KMS-11 (cell line): ENCODE results near the gene HTR6.

Source experiments
- H2AFZ ChIP-seq: fragments of 200-600 bp; sonication (generic); 2 replicates; pipeline ENCODE4 v1.6.1; 2016; ENCODE audit warnings: antibody characterized with exemption, mixed run types, low read depth
- H3K27ac ChIP-seq: fragments of 200-600 bp; sonication (generic); 2 replicates; pipeline ENCODE4 v1.6.1; 2016; ENCODE audit warnings: mild to moderate bottlenecking, mixed run types
- H3K27me3 ChIP-seq: fragments of 200-600 bp; sonication (generic); 2 replicates; pipeline ENCODE4 v1.6.1; 2017; ENCODE audit warnings: mild to moderate bottlenecking, low read depth, mixed run types, moderate library complexity; ENCODE audit not compliant: insufficient read depth
- H3K36me3 ChIP-seq: fragments of 200-600 bp; sonication (generic); 2 replicates; pipeline ENCODE4 v1.6.1; 2017; ENCODE audit warnings: mild to moderate bottlenecking, mixed run types; ENCODE audit not compliant: insufficient read depth
- H3K4me1 ChIP-seq: fragments of 200-600 bp; sonication (generic); 2 replicates; pipeline ENCODE4 v1.6.1; 2016; ENCODE audit warnings: mild to moderate bottlenecking, low read depth, mixed run types; ENCODE audit not compliant: poor library complexity, severe bottlenecking
- H3K4me2 ChIP-seq: fragments of 200-600 bp; sonication (generic); 2 replicates; pipeline ENCODE4 v1.7.0; 2016; ENCODE audit warnings: mild to moderate bottlenecking, mixed run types
- H3K4me3 ChIP-seq: fragments of 200-600 bp; sonication (generic); IDR thresholded peaks from 2 replicates; pipeline ENCODE4 v1.6.1; 2017; ENCODE audit warnings: low read depth, low read length, mixed read lengths; ENCODE audit not compliant: insufficient read depth
- H3K79me2 ChIP-seq: fragments of 200-600 bp; sonication (generic); 2 replicates; pipeline ENCODE4 v1.6.1; 2016; ENCODE audit warnings: low read depth, mixed run types; ENCODE audit not compliant: insufficient read depth
- H3K9ac ChIP-seq: fragments of 200-600 bp; sonication (generic); 2 replicates; pipeline ENCODE4 v1.6.1; 2016; ENCODE audit warnings: mild to moderate bottlenecking, mixed run types
- H4K20me1 ChIP-seq: fragments of 200-600 bp; sonication (generic); 2 replicates; pipeline ENCODE4 v1.6.1; 2016; ENCODE audit warnings: mild to moderate bottlenecking, mixed run types; ENCODE audit not compliant: insufficient read depth
- TF ChIP-seq, protein P1 (sequence below): fragments of 200-600 bp; sonication (generic); conservative IDR thresholded peaks from 2 replicates; pipeline ENCODE4 v1.6.1; 2017; ENCODE audit warnings: low read depth, mild to moderate bottlenecking, antibody characterized with exemption, low read length, moderate library complexity, mixed read lengths

The HTR6 gene

DNA sequence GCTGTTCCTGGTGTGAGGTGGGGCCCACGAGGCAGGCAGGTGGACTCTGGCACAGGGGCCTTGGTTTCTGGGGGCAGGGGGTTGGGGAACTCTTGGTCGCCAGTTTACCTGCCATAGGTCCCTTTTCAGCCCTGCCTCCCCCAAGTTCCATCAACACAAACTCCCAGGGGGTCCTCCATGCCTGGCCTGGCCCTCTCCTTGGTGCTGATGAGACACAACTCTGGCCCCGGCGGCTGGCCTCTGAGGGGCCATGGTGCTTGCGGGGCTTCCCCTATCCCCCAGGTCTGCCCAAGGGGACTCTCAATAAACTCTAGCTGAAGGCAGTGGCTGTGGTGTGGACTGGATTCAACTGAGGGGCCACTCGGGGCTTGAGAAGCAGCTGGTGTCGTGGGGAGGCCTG, 16.0 kb downstream of the HTR6 start:
- Histone ChIP-seq H3K36me3 (no peaks in the 10 kb centered on the region), H3K79me2 (no peaks in the 10 kb centered on the region), H3K9ac (no peak overlapping the region), H3K4me1 (no peaks in the 10 kb centered on the region), H2AFZ (no peak overlapping the region), H3K27ac (no peak overlapping the region), H3K4me3 (no peak overlapping the region), H3K4me2 (no peak overlapping the region), H3K27me3 (peaks cover 2% of the 10 kb centered on the region; the same call in 1 of the 2 replicates), H4K20me1 (no peaks in the 10 kb centered on the region)
- TF ChIP-seq, protein P1, sequence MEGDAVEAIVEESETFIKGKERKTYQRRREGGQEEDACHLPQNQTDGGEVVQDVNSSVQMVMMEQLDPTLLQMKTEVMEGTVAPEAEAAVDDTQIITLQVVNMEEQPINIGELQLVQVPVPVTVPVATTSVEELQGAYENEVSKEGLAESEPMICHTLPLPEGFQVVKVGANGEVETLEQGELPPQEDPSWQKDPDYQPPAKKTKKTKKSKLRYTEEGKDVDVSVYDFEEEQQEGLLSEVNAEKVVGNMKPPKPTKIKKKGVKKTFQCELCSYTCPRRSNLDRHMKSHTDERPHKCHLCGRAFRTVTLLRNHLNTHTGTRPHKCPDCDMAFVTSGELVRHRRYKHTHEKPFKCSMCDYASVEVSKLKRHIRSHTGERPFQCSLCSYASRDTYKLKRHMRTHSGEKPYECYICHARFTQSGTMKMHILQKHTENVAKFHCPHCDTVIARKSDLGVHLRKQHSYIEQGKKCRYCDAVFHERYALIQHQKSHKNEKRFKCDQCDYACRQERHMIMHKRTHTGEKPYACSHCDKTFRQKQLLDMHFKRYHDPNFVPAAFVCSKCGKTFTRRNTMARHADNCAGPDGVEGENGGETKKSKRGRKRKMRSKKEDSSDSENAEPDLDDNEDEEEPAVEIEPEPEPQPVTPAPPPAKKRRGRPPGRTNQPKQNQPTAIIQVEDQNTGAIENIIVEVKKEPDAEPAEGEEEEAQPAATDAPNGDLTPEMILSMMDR: no peak

DNA sequence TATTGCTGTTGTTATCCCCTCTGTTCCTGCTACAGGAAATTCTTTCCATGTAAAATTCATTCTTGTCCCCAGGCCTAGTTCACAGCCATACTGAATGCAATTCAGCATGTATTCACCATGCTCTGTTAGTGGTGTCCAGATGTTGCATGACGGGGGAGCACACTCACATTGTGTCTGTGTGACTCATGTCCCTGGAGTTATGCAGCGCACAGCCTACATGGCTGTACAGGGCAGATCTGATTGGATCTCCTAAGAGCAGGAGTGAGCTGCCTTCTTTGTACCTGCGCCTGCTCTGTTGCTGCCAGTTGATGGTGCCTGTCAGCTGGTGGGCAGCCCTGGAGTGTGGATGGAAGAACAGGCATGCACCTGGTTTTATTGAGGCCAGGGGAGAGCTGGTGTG, 17.6 kb downstream of the HTR6 start:
- H4K20me1 ChIP-seq: no peaks in the 10 kb centered on the region
- no peak overlapping the region for H3K9ac ChIP-seq

DNA sequence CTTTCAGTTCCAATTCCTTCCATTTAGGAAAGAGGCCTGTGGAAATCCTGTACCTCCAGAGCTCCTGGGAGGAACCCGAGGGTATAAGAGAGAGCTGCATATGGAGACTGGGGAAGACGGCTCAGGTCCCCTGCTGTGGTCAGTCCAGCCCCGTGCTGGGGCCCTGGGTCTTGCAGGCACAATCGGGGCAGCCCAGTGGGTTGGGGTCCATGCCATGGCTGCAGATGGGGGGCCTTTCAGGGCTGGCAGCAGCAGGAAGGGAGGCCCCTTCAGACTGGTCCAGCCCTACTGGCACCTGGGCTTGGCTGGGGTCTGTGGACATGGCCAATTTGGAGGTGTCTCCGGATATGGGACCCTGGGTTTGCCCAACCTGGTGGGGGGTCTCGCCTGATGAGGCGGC, 18.2 kb downstream of the HTR6 start:
- no peaks in the 10 kb centered on the region for H4K20me1 ChIP-seq
- no peak overlapping the region for H3K4me2 ChIP-seq
- no peaks in the 10 kb centered on the region for H3K36me3 ChIP-seq
- TF ChIP-seq, protein P1: no peak
- H3K9ac ChIP-seq: no peak overlapping the region
- no peaks in the 10 kb centered on the region for H3K27me3 ChIP-seq
- H3K4me3 ChIP-seq: no peak overlapping the region
- no peaks in the 10 kb centered on the region for H3K79me2 ChIP-seq
- no peaks in the 10 kb centered on the region for H3K4me1 ChIP-seq
- no peak overlapping the region for H3K27ac ChIP-seq
- H2AFZ ChIP-seq: no peak overlapping the region

More for the DNA sequence above, 17.6 kb downstream of the HTR6 start:
- H2AFZ ChIP-seq: no peak overlapping the region
- no peaks in the 10 kb centered on the region for H3K36me3 ChIP-seq
- no peak overlapping the region for H3K4me3 ChIP-seq
- H3K27me3 ChIP-seq: peaks cover 2% of the 10 kb centered on the region; the same call in 1 of the 2 replicates
- TF ChIP-seq, protein P1: no peak
- no peaks in the 10 kb centered on the region for H3K4me1 ChIP-seq
- no peaks in the 10 kb centered on the region for H3K79me2 ChIP-seq
- H3K27ac ChIP-seq: no peak overlapping the region
- no peak overlapping the region for H3K4me2 ChIP-seq

DNA sequence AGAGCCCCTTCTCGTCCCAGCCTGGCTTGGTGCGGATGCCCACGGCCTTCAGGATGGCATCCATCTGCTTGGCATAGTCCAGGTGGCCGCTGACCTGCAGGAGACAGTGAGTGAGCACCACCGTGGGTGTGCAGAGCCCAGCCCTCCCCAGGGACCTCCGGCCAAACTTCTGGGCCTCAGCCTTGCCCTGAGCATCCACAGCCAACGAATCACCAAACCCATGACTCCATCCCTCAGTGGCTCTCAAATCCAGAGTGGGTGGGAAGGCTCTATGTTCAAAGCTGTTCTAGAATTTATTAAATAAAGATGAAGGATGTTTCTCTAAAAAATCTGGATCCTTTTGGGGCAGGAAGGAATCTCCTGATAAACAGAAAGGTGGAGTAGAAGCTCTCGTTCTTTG, 18.7 kb downstream of the HTR6 start:
- H3K9ac ChIP-seq: no peak overlapping the region
- no peaks in the 10 kb centered on the region for H4K20me1 ChIP-seq
- H3K4me3 ChIP-seq: no peak overlapping the region
- TF ChIP-seq, protein P1: no peak
- H3K4me1 ChIP-seq: no peaks in the 10 kb centered on the region
- H3K4me2 ChIP-seq: no peak overlapping the region
- no peaks in the 10 kb centered on the region for H3K27me3 ChIP-seq
- H3K27ac ChIP-seq: no peak overlapping the region
- no peaks in the 10 kb centered on the region for H3K36me3 ChIP-seq
- no peak overlapping the region for H2AFZ ChIP-seq
- H3K79me2 ChIP-seq: no peaks in the 10 kb centered on the region

DNA sequence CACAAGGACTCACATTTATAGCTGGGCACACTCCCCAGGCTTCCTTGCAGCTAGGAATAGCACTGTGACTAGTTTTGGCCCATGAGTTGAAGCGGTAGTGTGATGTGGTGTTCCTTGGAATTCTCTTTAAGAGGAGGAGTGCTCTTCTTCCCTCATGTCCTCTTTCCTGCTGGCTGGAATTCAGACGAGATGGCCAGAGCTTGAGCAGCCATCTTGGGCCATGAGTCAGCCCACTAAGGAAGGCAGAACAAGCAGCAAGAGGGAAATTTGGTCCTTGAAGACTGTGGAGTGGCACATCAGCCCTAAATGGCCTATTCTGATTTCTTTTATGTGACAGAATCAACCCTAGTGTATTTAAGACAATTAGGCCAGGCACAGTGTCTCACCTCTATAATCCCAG, 20.0 kb downstream of the HTR6 start:
- no peaks in the 10 kb centered on the region for H3K36me3 ChIP-seq
- TF ChIP-seq, protein P1: no peak
- H3K4me1 ChIP-seq: peaks cover 5% of the 10 kb centered on the region
- no peak overlapping the region for H2AFZ ChIP-seq
- no peaks in the 10 kb centered on the region for H3K79me2 ChIP-seq
- H4K20me1 ChIP-seq: no peaks in the 10 kb centered on the region
- no peak overlapping the region for H3K9ac ChIP-seq
- no peak overlapping the region for H3K4me3 ChIP-seq
- H3K27me3 ChIP-seq: no peaks in the 10 kb centered on the region
- H3K27ac ChIP-seq: no peak overlapping the region
- H3K4me2 ChIP-seq: no peak overlapping the region
